GM19395 (cell line): ENCODE results near the gene ASIC3.
A peak's percentile ranks its signal among the peaks of the same experiment; 100 is the strongest.

Source experiments
- ATAC-seq: cut with Tn5 transposase; IDR thresholded peaks from one replicate; pipeline ENCODE4 v1.9.1; 2021; ENCODE audit warnings: mild to moderate bottlenecking, moderate library complexity; ENCODE audit not compliant: unreplicated experiment

ASIC3 gene

GRCh38 chr7:151083071-151083823 is 34.9 kb downstream of the ASIC3 start, which contains the start of gene TMUB1:
TSS of gene TMUB1 (minus strand) at chr7:151083493. CDS start at chr7:151082563, 930 bp downstream.
- peak; percentile 49 for ATAC-seq

DNA sequence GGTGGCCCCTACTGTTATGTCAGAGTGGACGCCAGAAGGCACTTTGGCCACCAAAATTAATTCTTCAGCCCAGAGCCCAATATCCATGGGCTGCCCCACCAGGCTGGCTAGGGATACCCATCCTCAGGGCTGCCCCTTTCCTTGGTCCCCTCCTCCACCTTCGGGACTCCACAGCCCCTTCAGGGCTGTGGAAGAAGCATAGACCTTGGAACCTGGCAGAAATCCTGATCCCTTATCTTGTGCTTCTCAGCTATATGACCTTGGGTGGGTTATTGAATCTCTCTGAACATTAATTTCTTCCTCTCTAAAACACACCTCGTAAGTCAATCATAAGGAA is 35.5 kb downstream of the ASIC3 start:
- ATAC-seq, result no peak

GRCh38 chr7:151085329-151085690 is 37.0 kb downstream of the ASIC3 start:
- ATAC-seq, result no peak

DNA sequence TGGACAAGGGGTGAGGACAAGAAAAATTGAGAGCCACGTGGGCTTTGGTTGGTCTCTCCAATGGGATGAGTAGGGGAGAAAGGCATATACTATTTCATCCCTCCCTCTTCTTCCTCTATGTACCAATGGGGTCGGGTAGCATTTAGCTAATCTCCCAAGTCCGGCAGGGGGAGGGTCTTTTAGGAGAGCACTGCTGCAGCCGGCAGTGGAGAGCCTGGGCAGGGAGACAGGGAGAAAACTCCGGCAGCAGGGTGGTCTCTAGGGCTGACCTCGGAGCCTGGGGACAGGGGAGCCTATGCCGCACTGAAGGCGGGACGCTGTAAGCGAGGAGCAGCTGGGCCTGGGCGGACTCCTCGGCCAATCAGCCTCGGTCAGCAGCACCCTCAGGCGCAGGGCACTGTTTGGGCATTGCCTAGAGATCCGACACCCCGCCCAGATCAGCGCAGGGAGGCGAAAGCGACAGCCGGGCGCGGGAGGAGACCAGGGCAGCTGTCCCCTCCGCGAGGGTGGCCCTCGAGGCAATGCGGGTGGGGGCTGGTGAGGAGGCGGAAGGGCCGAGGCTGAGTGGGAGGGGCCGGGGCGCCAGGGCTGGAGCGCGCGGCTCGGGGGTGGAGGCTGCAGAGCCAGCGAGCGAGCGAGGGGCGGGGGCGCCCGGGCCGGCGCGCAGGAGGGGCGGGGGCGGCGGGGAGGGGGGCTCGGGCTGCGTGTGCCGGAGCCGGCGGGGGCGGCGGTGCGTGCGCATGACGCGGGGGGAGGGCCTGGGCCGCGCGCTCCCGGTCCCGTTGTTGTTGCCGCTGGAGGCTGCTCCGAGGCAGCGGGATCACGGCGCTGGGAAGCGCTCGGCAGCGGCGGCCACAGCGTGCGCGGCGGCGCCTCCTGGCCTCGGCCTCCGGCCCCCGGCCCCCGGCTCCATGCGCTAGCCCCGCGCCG is 37.6 kb downstream of the ASIC3 start, which contains the start of gene AGAP3:
AGAP3 (plus strand) TSS at position 785 of the 930 bp plus-strand sequence. CDS start 267 bp downstream, outside the sequence.
- ATAC-seq, result peak; percentile 34

GRCh38 chr7:151086802-151087244 is 38.5 kb downstream of the ASIC3 start:
- no peak for ATAC-seq

DNA sequence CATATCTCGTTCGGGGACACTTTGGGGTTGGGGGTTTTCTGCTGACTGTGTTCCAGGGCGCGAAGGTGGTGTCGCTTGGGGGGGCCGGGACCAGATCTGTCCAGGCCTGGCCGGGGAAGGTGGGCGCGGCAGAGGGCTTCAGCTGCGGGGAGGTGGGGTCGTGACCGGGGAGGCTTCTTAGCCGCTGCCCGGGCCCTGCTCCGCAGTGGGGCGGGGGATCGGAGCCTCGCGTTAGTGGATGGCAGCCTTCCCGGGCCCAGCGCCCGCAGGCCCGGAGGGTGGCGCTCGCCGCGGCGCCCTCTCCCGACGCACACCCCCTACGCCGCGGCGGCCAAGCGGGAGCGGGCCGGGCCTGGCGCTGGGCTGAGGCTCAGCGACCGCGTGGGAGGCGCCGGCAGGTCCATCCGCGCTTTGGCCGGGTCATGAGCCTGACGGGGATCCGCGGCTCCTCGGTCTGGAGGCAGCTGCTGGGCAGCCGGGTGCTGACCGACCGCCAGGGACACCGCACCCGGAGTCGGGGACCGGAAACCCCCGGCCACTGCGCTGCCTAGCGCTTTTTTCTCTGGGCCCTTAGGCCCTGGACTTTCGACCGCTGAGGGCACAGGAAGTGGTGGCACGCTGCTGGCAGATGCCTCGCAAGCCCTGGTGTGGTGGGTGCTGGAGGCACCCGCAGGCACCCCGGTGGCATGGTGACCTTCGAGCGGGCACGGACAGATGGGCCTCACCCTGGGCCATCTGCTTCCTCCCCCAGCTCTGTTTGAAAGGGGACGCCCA is 39.1 kb downstream of the ASIC3 start:
- no peak for ATAC-seq

- ATAC-seq, result no peak
Observed at GRCh38 chr7:151088019-151088855, 39.9 kb downstream of the ASIC3 start.

GRCh38 chr7:151088856-151089699 is 40.7 kb downstream of the ASIC3 start:
- no peak for ATAC-seq

DNA sequence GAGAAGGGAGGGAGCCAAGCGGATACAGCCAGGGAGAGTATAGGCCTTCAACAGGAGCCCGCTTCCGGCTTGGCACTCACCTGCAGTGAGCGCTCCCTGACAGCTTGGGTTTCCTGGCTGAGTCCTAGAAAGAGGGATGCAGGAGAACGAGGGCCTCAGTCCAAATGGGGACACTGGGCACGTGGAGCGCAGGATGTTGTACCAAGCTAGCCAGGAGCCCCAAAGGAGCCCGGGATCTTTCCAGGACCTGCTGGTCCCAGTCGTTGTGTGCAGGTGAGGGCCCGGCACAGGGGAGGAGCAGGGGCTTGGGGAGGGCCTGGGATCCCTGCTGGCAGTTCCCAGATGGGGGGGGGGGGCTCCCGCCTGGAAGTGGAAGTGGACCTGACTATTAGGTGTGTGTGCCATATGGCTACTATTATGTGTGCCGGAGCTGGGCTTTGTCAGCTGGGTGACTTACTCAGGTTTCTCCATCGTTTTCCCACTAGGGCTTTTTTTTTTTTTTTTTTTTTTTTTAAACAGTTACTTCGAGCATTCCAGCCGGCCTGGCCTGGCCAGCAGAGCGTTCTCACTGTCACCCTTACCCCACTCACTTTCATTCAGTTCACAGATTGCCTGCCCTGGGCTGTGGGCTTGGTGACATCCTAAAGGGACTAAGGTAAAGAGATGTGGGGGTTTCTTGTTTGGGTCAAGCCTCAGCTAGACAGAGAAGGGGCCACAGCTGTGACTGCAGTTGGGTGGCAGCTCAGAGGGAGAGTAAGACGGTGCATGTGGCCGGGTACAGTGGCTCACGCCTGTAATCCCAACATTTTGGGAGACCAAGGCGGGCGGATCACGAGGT is 41.8 kb downstream of the ASIC3 start:
- ATAC-seq, result no peak

DNA sequence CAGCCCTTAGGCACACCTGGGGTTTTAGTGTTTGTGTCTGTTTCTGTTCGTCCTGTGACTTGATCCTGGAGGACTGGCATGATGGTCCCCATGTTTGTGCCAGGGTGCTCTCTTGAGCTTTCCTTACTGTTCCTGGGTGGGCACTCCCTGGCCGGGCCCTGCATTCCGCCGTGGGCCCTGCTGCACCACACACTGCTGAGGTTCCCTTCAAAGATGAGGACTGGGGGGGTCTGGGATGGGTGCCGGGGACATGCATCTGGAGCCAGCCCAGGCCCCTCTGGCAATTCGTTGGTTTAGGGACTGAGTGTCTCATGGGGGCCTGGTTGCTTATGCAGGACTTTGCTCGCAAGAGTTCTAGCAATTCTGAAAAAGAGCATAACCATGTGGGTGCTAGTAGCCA is 42.7 kb downstream of the ASIC3 start:
- no peak for ATAC-seq

DNA sequence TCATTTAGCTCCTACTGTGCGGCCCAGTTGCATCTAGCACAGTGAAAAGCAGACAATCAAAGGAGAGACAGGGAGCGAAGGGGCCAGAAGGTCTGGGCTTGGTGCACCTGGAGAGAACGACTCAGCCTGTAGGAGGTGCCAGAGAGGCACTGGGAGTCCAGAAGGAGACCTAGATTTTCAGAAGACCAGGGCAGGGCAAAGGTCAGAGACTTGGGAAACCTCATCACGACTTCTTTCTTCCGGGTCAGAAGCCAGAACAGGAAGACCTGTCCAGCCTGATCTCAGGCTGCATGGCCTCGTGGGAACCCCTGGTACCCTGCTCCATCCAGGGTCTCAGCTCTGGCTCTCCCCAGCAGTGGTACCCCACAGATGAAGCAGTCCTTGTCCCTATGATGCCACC is 43.1 kb downstream of the ASIC3 start:
- ATAC-seq, result no peak

DNA sequence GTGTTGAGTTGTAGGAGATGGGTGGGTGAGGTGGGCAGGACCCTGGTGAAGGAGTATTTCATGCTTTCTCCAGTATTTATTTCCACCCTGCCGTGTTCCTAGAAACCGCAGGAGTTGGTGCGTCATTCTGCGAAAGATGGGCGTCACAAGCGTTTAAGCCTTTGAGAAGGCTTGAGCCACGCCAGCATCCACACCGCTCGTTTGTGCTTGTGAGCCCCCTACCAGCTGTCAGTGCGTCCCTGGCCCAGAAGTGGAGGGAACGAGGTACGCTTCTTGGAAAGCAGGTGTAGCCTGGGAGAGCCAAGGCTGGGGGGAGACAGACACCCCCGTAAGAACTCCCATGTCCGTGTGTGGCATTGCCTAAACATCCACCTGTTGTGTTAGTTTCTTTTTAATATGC is 43.7 kb downstream of the ASIC3 start:
- no peak for ATAC-seq

DNA sequence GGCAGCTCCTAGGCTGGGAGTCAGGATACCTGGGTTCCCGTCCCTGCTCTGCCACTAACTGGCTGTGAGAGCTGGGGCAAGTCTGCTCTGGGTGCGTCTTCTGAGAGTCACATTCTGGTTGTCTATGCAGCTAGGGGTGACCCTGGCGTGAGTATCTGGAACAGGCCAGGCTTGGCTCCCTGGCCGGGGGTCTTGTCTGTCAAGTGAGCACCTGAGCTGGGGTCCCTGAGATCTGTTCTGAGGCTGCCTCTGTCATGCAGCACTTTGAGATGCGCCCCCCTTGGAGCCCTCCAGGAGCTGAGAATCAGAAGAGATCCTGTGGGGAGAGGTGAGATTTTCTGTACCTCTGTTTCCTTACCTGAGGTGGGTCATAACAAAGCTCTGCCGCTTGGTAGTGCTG is 45.4 kb downstream of the ASIC3 start:
- no peak for ATAC-seq

DNA sequence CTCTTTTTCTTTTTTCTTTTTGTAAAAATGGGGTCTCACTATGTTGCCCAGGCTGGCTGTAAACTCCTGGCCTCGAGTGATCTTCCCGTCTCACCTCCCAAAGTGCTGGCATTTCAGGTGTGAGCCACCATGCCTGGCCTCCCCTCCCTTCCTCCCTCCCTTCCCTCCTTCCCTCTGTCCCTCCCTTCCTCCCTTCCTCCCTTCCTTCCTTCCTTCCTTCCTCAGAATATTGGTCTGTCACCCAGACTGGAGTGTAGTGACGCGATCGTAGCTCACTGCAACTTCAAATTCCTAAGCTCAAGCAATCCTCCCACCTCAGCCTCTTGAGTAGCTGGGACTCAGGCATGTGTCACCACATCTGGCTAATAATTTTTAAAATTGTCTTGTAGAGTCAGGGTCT is 46.3 kb downstream of the ASIC3 start:
- no peak for ATAC-seq

- ATAC-seq, result no peak
Observed at GRCh38 chr7:151095123-151095797, 46.9 kb downstream of the ASIC3 start.

DNA sequence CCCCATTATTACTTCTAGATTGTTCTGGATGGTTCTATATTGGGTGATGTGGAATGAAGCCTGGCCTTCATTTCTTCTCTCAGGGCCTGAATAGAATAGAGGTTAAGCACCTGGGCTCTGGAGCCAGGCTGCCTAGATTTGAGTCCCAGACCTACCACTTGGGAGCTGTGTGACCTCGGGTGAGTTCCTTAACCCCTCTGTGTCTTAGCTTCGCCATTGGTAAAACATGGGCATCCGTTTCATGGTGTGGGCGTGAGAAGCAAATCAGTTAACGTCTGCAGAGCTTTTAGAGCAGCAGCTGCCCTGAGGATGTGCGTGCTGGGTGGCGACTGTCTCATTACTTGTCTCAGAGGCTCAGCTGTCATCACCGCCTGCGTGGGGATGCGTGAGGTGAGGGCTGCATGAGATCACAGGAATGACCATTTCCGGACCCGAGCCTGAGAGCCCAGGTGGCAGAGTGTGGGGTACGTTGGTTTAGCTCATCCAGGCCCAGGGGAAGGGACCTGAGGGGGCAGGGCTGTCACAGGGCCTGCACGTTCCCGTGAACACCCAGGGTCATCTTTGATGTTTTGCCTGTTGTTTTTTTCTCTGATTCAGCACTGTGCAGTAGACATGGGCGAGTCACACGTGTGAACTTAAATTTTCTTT is 47.6 kb downstream of the ASIC3 start:
- ATAC-seq, result no peak

GRCh38 chr7:151099486-151100211 is 51.3 kb downstream of the ASIC3 start:
- ATAC-seq, result no peak
